AG09319 (cell line): ENCODE data around the gene CTTNBP2.

ENCODE experiments used
- DNase-seq: peaks from one replicate; pipeline ENCODE4 v3.0.0-alpha.2; 2010; ENCODE audit warnings: low read depth; ENCODE audit errors: extremely low read depth
- TF ChIP-seq, protein P1 (sequence below): IDR thresholded peaks from 2 replicates; pipeline ENCODE4 v1.5.1; 2011; ENCODE audit warnings: low read depth, mild to moderate bottlenecking, inconsistent platforms, low read length, moderate library complexity

The CTTNBP2 gene

DNA sequence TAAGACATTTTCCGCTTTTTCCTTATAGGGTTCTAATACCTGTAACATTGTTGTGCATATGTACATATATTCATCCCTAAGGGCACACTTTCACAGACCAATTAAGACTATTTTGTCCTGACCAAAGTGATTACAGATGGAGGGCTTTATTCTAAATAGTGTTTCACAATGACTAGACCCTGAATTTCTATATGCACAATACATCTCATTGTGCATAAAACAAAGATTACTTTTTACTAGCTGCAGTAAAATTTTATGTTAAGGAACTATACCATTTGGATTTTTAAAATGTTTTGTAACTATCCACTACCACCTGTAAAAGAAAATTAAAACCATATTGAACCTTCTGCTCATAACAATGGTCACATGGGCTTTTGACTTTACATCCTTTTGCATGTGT lies 87.8 kb downstream of the CTTNBP2 start:
- no peak for DNase-seq
- TF ChIP-seq, protein P1, sequence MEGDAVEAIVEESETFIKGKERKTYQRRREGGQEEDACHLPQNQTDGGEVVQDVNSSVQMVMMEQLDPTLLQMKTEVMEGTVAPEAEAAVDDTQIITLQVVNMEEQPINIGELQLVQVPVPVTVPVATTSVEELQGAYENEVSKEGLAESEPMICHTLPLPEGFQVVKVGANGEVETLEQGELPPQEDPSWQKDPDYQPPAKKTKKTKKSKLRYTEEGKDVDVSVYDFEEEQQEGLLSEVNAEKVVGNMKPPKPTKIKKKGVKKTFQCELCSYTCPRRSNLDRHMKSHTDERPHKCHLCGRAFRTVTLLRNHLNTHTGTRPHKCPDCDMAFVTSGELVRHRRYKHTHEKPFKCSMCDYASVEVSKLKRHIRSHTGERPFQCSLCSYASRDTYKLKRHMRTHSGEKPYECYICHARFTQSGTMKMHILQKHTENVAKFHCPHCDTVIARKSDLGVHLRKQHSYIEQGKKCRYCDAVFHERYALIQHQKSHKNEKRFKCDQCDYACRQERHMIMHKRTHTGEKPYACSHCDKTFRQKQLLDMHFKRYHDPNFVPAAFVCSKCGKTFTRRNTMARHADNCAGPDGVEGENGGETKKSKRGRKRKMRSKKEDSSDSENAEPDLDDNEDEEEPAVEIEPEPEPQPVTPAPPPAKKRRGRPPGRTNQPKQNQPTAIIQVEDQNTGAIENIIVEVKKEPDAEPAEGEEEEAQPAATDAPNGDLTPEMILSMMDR, result no peak

DNA sequence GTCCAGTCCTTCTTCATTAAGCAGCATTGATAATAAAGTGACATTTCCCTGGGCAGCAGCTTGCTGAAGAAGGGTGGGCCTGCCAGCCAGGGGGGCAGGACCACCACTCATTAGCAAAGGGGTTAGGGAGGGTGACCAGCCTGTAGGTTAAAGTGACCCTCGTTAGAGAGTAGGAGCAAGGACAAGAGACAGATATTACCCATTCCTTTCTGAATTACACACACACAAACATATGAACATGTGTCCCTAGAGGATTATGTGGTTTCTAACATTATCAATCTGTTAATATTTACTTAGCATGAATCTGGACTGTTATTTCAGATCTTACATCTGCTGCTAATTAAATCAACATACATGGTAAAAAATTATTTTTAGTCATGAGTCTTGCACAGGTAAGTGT lies 88.9 kb downstream of the CTTNBP2 start:
- TF ChIP-seq, protein P1, result no peak
- no peak for DNase-seq

DNA sequence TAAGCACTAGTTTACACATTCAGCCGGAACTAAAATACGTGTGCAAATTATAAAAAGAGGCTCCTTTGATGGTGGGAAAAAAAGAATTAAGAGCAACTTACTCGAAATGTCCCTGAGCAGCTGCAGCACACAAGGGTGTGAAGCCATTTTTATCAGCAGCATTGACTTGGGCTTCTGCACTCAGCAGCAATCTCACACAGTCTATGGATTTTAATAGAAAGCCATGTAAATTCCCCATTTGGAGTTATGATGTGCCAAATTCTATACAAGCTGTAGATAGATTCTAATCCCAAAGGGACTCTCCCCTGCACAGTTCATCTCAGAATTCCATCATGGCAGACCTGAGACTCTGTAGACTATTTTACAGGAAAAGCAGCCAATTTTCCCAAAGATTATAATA lies 90.5 kb downstream of the CTTNBP2 start:
- TF ChIP-seq, protein P1, result no peak
- DNase-seq, result no peak

DNA sequence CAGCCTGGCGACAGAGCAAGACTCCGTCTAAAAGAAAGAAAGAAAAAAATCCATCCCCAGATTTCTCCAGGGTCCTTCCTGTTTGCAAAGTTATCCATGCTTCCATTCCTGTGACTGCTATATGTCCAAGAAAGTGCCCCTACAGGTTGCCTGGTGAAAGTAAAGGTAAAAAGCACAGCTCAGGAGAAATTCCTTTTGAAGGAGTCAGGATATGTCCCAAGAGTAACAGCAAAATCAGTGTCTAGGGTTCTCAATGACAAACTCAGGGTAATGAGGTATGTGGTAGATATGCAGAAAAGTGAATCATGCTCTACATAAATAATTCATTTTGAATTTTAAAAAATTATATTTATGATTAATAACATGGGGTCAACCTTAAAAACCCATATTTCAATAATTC lies 91.5 kb downstream of the CTTNBP2 start:
- TF ChIP-seq, protein P1, result no peak
- no peak for DNase-seq

DNA sequence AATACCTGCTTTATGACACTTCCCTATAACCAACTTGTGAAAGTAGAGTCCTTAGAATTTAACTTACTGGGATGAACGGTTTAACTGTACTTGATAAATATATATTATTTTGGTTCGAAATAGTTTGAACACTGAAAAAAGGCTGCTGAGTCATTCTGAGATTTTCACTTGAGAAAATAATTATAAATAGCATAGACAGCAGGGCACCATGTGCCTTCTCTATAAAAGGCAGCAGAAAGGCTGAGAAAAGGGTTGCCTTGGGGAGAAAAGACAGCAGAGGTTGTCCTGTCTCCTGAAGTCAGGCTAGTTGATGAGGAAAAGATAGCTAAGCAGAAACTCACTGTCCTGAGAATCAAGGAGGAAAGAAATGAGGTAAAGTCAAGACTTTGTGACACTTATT lies 92.4 kb downstream of the CTTNBP2 start:
- TF ChIP-seq, protein P1, result no peak
- no peak for DNase-seq

DNA sequence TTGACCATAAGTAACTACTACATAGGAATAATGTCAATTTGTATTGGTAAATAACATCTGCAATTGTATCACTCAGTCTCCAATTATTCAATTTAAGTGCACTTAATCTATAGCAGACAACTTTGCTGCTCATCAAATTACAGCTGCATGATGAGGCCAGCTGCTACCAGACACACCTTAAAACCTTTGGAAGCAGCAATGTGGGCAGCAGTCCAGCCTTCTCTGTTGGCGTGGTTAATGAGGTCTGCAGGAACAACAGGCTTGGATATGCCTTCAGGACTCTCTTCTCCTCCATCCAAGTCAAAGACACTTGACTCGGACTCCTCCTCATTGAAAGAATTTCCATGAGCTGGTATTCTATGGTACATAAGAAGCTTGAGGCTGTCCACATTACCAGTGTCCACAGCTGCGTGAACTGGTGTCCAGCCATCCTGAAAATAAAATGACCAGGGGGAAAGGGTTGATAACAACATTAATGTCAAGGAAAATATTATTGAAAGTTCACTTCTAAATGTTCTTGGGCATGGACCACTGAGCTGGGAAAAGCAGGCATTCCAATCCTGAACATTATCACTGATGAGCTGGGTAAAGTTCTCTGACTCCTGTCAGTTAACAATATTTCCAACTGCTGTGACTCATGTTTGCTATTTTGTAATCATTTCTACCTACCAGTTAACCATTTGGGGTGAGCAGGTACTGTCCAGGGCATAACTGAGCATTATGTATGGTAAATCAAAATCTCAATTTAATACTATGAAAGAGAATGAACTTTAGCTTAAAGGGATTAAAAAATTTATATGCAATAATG lies 95.7 kb downstream of the CTTNBP2 start:
- TF ChIP-seq, protein P1, result no peak
- DNase-seq, result no peak

DNA sequence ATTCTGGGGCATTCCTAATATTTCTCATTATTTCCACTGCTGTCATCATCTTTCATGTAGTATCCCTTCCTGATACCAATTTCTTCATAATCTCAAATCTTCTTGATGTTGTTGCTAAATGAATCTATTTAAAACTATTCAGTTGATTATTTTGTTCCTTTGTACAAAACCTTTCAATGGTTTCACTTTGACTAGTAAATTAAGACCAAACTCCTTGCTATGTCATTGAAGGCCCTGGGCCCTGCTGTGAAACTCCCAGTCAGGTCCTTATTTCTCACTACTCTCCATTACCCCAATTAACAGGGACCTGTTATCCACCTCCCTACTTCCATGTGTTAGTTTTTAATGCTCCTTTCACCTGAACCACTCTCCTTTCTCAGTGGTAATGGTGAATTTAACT lies 97.0 kb downstream of the CTTNBP2 start:
- no peak for DNase-seq
- TF ChIP-seq, protein P1, result no peak
